Measurements from ENCODE around the gene SLC24A1. TPM values are rescaled to one million over a fixed set of nuclear protein-coding genes. Genes with fewer than 3 reads are reported as not detected.
A peak's percentile ranks its signal among the peaks of the same experiment; 100 is the strongest.

The SLC24A1 gene
- polyA plus RNA-seq, 1 donor (not counting 4 experiments of a cell fraction or from before 2014, with no cell fraction given) = 4.0 TPM

GRCh38 chr15:65655026-65655425 is 33.3 kb downstream of the SLC24A1 start:
- Histone ChIP-seq H3K9me3 (ENCODE audit: control insufficient read depth, low read depth, low read length) (no peaks in the 10 kb centered on the region), H3K4me1 (ENCODE audit: control insufficient read depth, extremely low read depth, insufficient read depth, low read length) (peaks cover 35% of the 10 kb centered on the region), H4K20me1 (ENCODE audit: control insufficient read depth, extremely low read depth, insufficient read depth, low read length) (no peaks in the 10 kb centered on the region), H3K36me3 (ENCODE audit: control insufficient read depth in 2 of 2, extremely low read depth in 1 of 2, insufficient read depth in 2 of 2, low read length in 2 of 2) (peaks cover 4% of the 10 kb centered on the region in 2 experiments), H3K4me3 (ENCODE audit: control insufficient read depth in 2 of 3, extremely low read depth in 1 of 3, insufficient read depth in 2 of 3, low read depth in 1 of 3, low read length in 3 of 3) (no peak overlapping the region), H3K27me3 (ENCODE audit: control insufficient read depth, extremely low read depth, insufficient read depth, low read length) (no peaks in the 10 kb centered on the region), H3K9me1 (ENCODE audit: control insufficient read depth, extremely low read depth, insufficient read depth, low read length) (no peaks in the 10 kb centered on the region), H3K79me2 (ENCODE audit: control insufficient read depth, insufficient read depth, low read length) (no peaks in the 10 kb centered on the region), H3K27ac (ENCODE audit: control insufficient read depth, insufficient read depth, low read length) (peak overlapping the region; percentile 68), H3K9ac (ENCODE audit: control insufficient read depth, extremely low read depth, insufficient read depth, low read length) (no peak overlapping the region), H3K4me2 (ENCODE audit: control insufficient read depth, extremely low read depth, insufficient read depth, low read depth, low read length) (peak overlapping the region; percentile 17), H2AFZ (ENCODE audit: control insufficient read depth, low read length) (no peak overlapping the region)
- TF ChIP-seq, protein P1, sequence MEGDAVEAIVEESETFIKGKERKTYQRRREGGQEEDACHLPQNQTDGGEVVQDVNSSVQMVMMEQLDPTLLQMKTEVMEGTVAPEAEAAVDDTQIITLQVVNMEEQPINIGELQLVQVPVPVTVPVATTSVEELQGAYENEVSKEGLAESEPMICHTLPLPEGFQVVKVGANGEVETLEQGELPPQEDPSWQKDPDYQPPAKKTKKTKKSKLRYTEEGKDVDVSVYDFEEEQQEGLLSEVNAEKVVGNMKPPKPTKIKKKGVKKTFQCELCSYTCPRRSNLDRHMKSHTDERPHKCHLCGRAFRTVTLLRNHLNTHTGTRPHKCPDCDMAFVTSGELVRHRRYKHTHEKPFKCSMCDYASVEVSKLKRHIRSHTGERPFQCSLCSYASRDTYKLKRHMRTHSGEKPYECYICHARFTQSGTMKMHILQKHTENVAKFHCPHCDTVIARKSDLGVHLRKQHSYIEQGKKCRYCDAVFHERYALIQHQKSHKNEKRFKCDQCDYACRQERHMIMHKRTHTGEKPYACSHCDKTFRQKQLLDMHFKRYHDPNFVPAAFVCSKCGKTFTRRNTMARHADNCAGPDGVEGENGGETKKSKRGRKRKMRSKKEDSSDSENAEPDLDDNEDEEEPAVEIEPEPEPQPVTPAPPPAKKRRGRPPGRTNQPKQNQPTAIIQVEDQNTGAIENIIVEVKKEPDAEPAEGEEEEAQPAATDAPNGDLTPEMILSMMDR (optimal IDR thresholded peaks at IDR 0.05 in 1 of 3, IDR thresholded peaks at IDR 0.05 in 1 of 3, conservative IDR thresholded peaks at IDR 0.05 in 1 of 3; ENCODE audit: extremely low read depth in 1 of 3, insufficient read depth in 2 of 3, low read length in 3 of 3) = no peak
- TF ChIP-seq EZH2 (IDR thresholded peaks at IDR 0.05; ENCODE audit: low read length) = no peak
- FAIRE-seq (peak; percentile 49), DNase-seq (ENCODE audit: low read depth, low spot score) (peak; percentile 48)
- dilution Hi-C loops (cut with MboI; ENCODE audit: extremely low pct_ligation_motif_present, low sequenced_read_pairs) = no loop called here

- Histone ChIP-seq H3K4me1 (ENCODE audit: control insufficient read depth, extremely low read depth, insufficient read depth, low read length) (peaks cover 35% of the 10 kb centered on the region), H3K4me3 (ENCODE audit: control insufficient read depth in 2 of 3, extremely low read depth in 1 of 3, insufficient read depth in 2 of 3, low read depth in 1 of 3, low read length in 3 of 3) (no peak overlapping the region), H3K79me2 (ENCODE audit: control insufficient read depth, insufficient read depth, low read length) (no peaks in the 10 kb centered on the region), H3K9me3 (ENCODE audit: control insufficient read depth, low read depth, low read length) (no peaks in the 10 kb centered on the region), H3K9ac (ENCODE audit: control insufficient read depth, extremely low read depth, insufficient read depth, low read length) (no peak overlapping the region), H2AFZ (ENCODE audit: control insufficient read depth, low read length) (no peak overlapping the region), H3K27ac (ENCODE audit: control insufficient read depth, insufficient read depth, low read length) (peak overlapping the region; percentile 68), H3K4me2 (ENCODE audit: control insufficient read depth, extremely low read depth, insufficient read depth, low read depth, low read length) (peak overlapping the region; percentile 17), H3K36me3 (ENCODE audit: control insufficient read depth in 2 of 2, extremely low read depth in 1 of 2, insufficient read depth in 2 of 2, low read length in 2 of 2) (peaks cover 4% of the 10 kb centered on the region in 2 experiments), H3K9me1 (ENCODE audit: control insufficient read depth, extremely low read depth, insufficient read depth, low read length) (no peaks in the 10 kb centered on the region), H3K27me3 (ENCODE audit: control insufficient read depth, extremely low read depth, insufficient read depth, low read length) (no peaks in the 10 kb centered on the region), H4K20me1 (ENCODE audit: control insufficient read depth, extremely low read depth, insufficient read depth, low read length) (no peaks in the 10 kb centered on the region)
- DNase-seq (ENCODE audit: low read depth, low spot score) = no peak
- no peak for FAIRE-seq
- dilution Hi-C loops (cut with MboI; ENCODE audit: extremely low pct_ligation_motif_present, low sequenced_read_pairs) = no loop called here
- no peak for TF ChIP-seq EZH2 (IDR thresholded peaks at IDR 0.05; ENCODE audit: low read length)
- TF ChIP-seq, protein P1 (optimal IDR thresholded peaks at IDR 0.05 in 1 of 3, IDR thresholded peaks at IDR 0.05 in 1 of 3, conservative IDR thresholded peaks at IDR 0.05 in 1 of 3; ENCODE audit: extremely low read depth in 1 of 3, insufficient read depth in 2 of 3, low read length in 3 of 3) = no peak
Measured at GRCh38 chr15:65655457-65655856, 33.7 kb downstream of the SLC24A1 start.

All from keratinocyte (primary cell).